ENCODE measurements around the gene ZSWIM4. TPM values are rescaled to one million over a fixed set of nuclear protein-coding genes. Genes with fewer than 3 reads are reported as not detected.

ZSWIM4 gene
- total and polyA plus RNA-seq, 2 of the 13 experiments (the other 11 are each of a cell fraction or from before 2014, with no cell fraction given) = 0.33 to 0.86 TPM

DNA sequence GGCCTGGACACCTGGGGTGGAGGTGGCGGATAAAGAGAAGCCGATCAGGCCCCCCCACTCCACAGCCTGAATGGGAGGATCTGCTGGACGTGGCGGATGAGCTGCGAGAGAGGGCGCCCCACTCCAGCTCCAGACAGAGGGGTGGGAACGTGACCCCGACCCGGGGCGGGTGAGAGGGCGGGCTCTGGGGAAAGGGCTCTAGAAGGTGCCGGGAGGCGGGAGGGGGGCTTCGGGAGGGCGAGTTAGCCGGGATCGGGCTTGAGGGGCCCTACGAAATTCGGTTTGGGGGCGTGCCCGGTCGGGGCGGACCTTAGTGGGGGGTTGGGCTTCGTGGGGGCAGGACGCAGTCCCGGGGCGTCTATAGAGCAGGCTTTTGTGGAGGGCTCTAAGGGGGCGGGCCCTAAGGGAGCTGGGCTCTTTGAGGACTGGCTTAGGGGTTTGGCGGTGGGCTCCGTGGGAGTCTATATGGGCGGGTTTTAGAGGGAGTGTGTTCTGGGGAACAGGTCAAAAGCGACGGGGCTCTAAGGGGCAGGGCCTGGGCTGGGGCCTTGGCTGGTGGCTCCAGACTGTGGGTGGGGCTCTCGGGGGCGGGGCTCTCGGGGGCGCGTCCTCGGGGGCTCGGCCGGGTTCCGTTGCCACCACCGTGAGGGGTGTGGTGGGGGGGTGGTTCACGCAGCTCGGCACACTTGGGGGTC, 77.6 kb downstream of the ZSWIM4 start (continued):
- TF ChIP-seq, protein P1, sequence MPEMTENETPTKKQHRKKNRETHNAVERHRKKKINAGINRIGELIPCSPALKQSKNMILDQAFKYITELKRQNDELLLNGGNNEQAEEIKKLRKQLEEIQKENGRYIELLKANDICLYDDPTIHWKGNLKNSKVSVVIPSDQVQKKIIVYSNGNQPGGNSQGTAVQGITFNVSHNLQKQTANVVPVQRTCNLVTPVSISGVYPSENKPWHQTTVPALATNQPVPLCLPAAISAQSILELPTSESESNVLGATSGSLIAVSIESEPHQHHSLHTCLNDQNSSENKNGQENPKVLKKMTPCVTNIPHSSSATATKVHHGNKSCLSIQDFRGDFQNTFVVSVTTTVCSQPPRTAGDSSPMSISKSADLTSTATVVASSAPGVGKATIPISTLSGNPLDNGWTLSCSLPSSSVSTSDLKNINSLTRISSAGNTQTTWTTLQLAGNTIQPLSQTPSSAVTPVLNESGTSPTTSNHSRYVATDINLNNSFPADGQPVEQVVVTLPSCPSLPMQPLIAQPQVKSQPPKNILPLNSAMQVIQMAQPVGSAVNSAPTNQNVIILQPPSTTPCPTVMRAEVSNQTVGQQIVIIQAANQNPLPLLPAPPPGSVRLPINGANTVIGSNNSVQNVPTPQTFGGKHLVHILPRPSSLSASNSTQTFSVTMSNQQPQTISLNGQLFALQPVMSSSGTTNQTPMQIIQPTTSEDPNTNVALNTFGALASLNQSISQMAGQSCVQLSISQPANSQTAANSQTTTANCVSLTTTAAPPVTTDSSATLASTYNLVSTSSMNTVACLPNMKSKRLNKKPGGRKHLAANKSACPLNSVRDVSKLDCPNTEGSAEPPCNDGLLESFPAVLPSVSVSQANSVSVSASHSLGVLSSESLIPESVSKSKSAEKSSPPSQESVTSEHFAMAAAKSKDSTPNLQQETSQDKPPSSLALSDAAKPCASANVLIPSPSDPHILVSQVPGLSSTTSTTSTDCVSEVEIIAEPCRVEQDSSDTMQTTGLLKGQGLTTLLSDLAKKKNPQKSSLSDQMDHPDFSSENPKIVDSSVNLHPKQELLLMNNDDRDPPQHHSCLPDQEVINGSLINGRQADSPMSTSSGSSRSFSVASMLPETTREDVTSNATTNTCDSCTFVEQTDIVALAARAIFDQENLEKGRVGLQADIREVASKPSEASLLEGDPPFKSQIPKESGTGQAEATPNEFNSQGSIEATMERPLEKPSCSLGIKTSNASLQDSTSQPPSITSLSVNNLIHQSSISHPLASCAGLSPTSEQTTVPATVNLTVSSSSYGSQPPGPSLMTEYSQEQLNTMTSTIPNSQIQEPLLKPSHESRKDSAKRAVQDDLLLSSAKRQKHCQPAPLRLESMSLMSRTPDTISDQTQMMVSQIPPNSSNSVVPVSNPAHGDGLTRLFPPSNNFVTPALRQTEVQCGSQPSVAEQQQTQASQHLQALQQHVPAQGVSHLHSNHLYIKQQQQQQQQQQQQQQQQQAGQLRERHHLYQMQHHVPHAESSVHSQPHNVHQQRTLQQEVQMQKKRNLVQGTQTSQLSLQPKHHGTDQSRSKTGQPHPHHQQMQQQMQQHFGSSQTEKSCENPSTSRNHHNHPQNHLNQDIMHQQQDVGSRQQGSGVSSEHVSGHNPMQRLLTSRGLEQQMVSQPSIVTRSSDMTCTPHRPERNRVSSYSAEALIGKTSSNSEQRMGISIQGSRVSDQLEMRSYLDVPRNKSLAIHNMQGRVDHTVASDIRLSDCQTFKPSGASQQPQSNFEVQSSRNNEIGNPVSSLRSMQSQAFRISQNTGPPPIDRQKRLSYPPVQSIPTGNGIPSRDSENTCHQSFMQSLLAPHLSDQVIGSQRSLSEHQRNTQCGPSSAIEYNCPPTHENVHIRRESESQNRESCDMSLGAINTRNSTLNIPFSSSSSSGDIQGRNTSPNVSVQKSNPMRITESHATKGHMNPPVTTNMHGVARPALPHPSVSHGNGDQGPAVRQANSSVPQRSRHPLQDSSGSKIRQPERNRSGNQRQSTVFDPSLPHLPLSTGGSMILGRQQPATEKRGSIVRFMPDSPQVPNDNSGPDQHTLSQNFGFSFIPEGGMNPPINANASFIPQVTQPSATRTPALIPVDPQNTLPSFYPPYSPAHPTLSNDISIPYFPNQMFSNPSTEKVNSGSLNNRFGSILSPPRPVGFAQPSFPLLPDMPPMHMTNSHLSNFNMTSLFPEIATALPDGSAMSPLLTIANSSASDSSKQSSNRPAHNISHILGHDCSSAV (CRISPR knock-in tag; IDR thresholded peaks at IDR 0.05; ENCODE audit: borderline replicate concordance) = no peak
- TF ChIP-seq, protein P2, sequence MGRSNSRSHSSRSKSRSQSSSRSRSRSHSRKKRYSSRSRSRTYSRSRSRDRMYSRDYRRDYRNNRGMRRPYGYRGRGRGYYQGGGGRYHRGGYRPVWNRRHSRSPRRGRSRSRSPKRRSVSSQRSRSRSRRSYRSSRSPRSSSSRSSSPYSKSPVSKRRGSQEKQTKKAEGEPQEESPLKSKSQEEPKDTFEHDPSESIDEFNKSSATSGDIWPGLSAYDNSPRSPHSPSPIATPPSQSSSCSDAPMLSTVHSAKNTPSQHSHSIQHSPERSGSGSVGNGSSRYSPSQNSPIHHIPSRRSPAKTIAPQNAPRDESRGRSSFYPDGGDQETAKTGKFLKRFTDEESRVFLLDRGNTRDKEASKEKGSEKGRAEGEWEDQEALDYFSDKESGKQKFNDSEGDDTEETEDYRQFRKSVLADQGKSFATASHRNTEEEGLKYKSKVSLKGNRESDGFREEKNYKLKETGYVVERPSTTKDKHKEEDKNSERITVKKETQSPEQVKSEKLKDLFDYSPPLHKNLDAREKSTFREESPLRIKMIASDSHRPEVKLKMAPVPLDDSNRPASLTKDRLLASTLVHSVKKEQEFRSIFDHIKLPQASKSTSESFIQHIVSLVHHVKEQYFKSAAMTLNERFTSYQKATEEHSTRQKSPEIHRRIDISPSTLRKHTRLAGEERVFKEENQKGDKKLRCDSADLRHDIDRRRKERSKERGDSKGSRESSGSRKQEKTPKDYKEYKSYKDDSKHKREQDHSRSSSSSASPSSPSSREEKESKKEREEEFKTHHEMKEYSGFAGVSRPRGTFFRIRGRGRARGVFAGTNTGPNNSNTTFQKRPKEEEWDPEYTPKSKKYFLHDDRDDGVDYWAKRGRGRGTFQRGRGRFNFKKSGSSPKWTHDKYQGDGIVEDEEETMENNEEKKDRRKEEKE (IDR thresholded peaks at IDR 0.05) = no peak
- TF ChIP-seq NFKBIZ (CRISPR knock-in tag; IDR thresholded peaks at IDR 0.05) (no peak), ZNF3 (CRISPR knock-in tag; IDR thresholded peaks at IDR 0.05) (no peak), ZNF713 (CRISPR knock-in tag; IDR thresholded peaks at IDR 0.05) (no peak), ZSCAN12 (CRISPR knock-in tag; IDR thresholded peaks at IDR 0.05) (no peak), PAX8 (CRISPR knock-in tag; IDR thresholded peaks at IDR 0.05; ENCODE audit: borderline replicate concordance) (no peak), ZNF30 (CRISPR knock-in tag; IDR thresholded peaks at IDR 0.05) (no peak), ZNF138 (CRISPR knock-in tag; IDR thresholded peaks at IDR 0.05; ENCODE audit: low read depth) (no peak), SAFB2 (CRISPR knock-in tag; IDR thresholded peaks at IDR 0.05; ENCODE audit: borderline replicate concordance, low read depth) (no peak), HMGA1 (CRISPR knock-in tag; conservative IDR thresholded peaks at IDR 0.05) (no peak), TSC22D2 (CRISPR knock-in tag; IDR thresholded peaks at IDR 0.05; ENCODE audit: borderline replicate concordance) (no peak), ZNF589 (CRISPR knock-in tag; conservative IDR thresholded peaks at IDR 0.05) (no peak), KDM3A (CRISPR knock-in tag; IDR thresholded peaks at IDR 0.05; ENCODE audit: low read depth) (no peak)
- TF ChIP-seq, protein P3, sequence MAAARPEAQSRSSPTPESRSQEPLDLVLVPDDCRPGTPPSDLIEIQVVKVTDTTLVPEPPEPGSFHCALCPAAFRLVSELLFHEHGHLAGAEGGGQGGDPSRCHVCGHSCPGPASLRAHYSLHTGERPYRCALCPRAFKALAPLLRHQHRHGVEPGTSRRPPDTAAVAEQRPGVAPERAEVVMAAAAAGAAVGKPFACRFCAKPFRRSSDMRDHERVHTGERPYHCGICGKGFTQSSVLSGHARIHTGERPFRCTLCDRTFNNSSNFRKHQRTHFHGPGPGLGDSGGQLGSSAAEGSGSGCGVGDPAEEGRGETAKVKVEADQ (CRISPR knock-in tag; IDR thresholded peaks at IDR 0.05; ENCODE audit: borderline replicate concordance) = no peak
- TF ChIP-seq, protein P4, sequence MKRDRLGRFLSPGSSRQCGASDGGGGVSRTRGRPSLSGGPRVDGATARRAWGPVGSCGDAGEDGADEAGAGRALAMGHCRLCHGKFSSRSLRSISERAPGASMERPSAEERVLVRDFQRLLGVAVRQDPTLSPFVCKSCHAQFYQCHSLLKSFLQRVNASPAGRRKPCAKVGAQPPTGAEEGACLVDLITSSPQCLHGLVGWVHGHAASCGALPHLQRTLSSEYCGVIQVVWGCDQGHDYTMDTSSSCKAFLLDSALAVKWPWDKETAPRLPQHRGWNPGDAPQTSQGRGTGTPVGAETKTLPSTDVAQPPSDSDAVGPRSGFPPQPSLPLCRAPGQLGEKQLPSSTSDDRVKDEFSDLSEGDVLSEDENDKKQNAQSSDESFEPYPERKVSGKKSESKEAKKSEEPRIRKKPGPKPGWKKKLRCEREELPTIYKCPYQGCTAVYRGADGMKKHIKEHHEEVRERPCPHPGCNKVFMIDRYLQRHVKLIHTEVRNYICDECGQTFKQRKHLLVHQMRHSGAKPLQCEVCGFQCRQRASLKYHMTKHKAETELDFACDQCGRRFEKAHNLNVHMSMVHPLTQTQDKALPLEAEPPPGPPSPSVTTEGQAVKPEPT (CRISPR knock-in tag; IDR thresholded peaks at IDR 0.05; ENCODE audit: low read depth) = no peak
